Endothelial cell of umbilical vein (primary cell): Measurements from ENCODE around the gene SAP30. TPM values are rescaled to one million over a fixed set of nuclear protein-coding genes. Genes with fewer than 3 reads are reported as not detected.

ENCODE experiments used
- BruUV-seq: library from RNA; stranded (reverse); fragments of 400-500 nt; replicated peaks from 2 replicates; lab custom pipeline; 2021; lab: Mats Ljungman, UMichigan
- CTCF ChIA-PET: fragments of 300-600, 350-600 bp; sonication (Branson Sonifier 250); formaldehyde crosslinking; loops from one replicate; lab custom pipeline; 2021; ENCODE audit warnings: antibody characterized with exemption, inconsistent platforms; lab: Charles Lee
- POLR2A ChIA-PET: fragments of 300-600, 350-600 bp; sonication (Branson Sonifier 250); formaldehyde crosslinking; loops from one replicate; lab custom pipeline; 2021; ENCODE audit warnings: antibody characterized with exemption, inconsistent platforms; lab: Charles Lee
- DNase-seq: peaks from one replicate; pipeline ENCODE4 v3.0.0-alpha.2; 2011; ENCODE audit warnings: low read depth, low spot score
- FAIRE-seq: peaks from 2 replicates; lab custom pipeline; 2011; peaks lifted over from hg19 to GRCh38; lab: Jason Lieb, UNC
- H2AFZ ChIP-seq: 2 replicates; pipeline ENCODE4 v1.6.0; 2012; ENCODE audit warnings: low read depth, low read length, control low read depth, inconsistent platforms
- H3K27ac ChIP-seq: 2 replicates; pipeline ENCODE4 v1.5.1; 2011; ENCODE audit warnings: low read depth, mild to moderate bottlenecking, control low read depth, low read length, moderate library complexity; ENCODE audit not compliant: insufficient read depth
- H3K27me3 ChIP-seq, 2 experiments: 2 replicates each; pipeline versions ENCODE4 v1.6.0 to v1.6.1; 2011; ENCODE audit warnings: low read length in 2 of 2, mixed read lengths in 1 of 2; ENCODE audit not compliant: control insufficient read depth in 2 of 2, insufficient read depth in 2 of 2
- H3K36me3 ChIP-seq, 2 experiments: 2 replicates in 1 of 2; 3 replicates in 1 of 2; pipeline ENCODE4 v1.5.1; 2011; ENCODE audit warnings: low read length in 2 of 2, mild to moderate bottlenecking in 1 of 2, moderate library complexity in 1 of 2; ENCODE audit not compliant: control insufficient read depth in 2 of 2, insufficient read depth in 2 of 2; ENCODE audit errors: extremely low read depth in 1 of 2
- H3K4me1 ChIP-seq: 3 replicates; pipeline ENCODE4 v1.5.1; 2011; ENCODE audit warnings: mild to moderate bottlenecking, low read length; ENCODE audit not compliant: control insufficient read depth, insufficient read depth; ENCODE audit errors: extremely low read depth
- H3K4me2 ChIP-seq: 2 replicates; pipeline ENCODE4 v1.6.1; 2011; ENCODE audit warnings: low read length, control low read depth, mixed read lengths; ENCODE audit not compliant: insufficient read depth
- H3K4me3 ChIP-seq, 3 experiments: fragments of 200-600 bp in 1 of 3; sonication (generic), shearing (Covaris generic) in 1 of 3; replicated peaks in 1 of 3; 2 replicates each; pipeline ENCODE4 v1.5.1; 2011 to 2016; ENCODE audit warnings: control low read depth in 3 of 3, low read length in 3 of 3, mild to moderate bottlenecking in 2 of 3, inconsistent platforms in 1 of 3, low read depth in 1 of 3, moderate library complexity in 1 of 3; ENCODE audit not compliant: insufficient read depth in 1 of 3
- H3K79me2 ChIP-seq: 2 replicates; pipeline ENCODE4 v1.6.0; 2012; ENCODE audit warnings: low read length, inconsistent platforms; ENCODE audit not compliant: control insufficient read depth, insufficient read depth
- H3K9ac ChIP-seq: replicated peaks from 2 replicates; pipeline ENCODE3; 2011; ENCODE audit warnings: low read length, control low read depth; ENCODE audit not compliant: insufficient read depth; ENCODE audit errors: extremely low read depth
- H3K9me1 ChIP-seq: replicated peaks from 3 replicates; pipeline ENCODE4 v1.6.0; 2011; ENCODE audit warnings: mild to moderate bottlenecking, low read length; ENCODE audit not compliant: control insufficient read depth, insufficient read depth; ENCODE audit errors: extremely low read depth
- H3K9me3 ChIP-seq: replicated peaks from 2 replicates; pipeline ENCODE4 v1.5.1; 2012; ENCODE audit warnings: low read length, inconsistent platforms; ENCODE audit not compliant: control insufficient read depth, insufficient read depth
- H4K20me1 ChIP-seq: replicated peaks from 2 replicates; pipeline ENCODE3; 2011; ENCODE audit warnings: mild to moderate bottlenecking, low read length; ENCODE audit not compliant: control insufficient read depth, insufficient read depth; ENCODE audit errors: extremely low read depth
- EZH2 ChIP-seq: IDR thresholded peaks from 2 replicates; pipeline ENCODE4 v1.6.1; 2012; ENCODE audit warnings: borderline replicate concordance, low read depth, mild to moderate bottlenecking, moderate library complexity, low read length, inconsistent platforms; ENCODE audit not compliant: severe bottlenecking
- FOS ChIP-seq: IDR thresholded peaks from 2 replicates; pipeline ENCODE4 v1.6.1; 2011; ENCODE audit warnings: mild to moderate bottlenecking, low read length, moderate library complexity, borderline replicate concordance; ENCODE audit not compliant: insufficient read depth
- GATA2 ChIP-seq: IDR thresholded peaks from 2 replicates; pipeline ENCODE4 v1.7.0; 2011; ENCODE audit warnings: low read depth, mild to moderate bottlenecking, moderate library complexity, mixed read lengths, low read length; ENCODE audit not compliant: insufficient read length, insufficient read depth
- JUN ChIP-seq: IDR thresholded peaks from 2 replicates; pipeline ENCODE4 v1.6.1; 2011; ENCODE audit warnings: borderline replicate concordance, low read depth; ENCODE audit not compliant: insufficient read length, insufficient read depth
- MYC ChIP-seq: IDR thresholded peaks from one replicate; pipeline ENCODE4 v1.6.1; 2011; ENCODE audit warnings: mild to moderate bottlenecking, low read depth, low read length
- POLR2A ChIP-seq: IDR thresholded peaks from 2 replicates; pipeline ENCODE4 v1.6.1; 2012; ENCODE audit warnings: low read depth, mild to moderate bottlenecking, control low read depth, low read length
- POLR2AphosphoS5 ChIP-seq: IDR thresholded peaks from 2 replicates; pipeline ENCODE4 v1.6.1; 2012; ENCODE audit warnings: low read depth, mild to moderate bottlenecking, control low read depth, low read length, moderate library complexity; ENCODE audit not compliant: insufficient read depth
- dilution Hi-C: fragments of 300-500 bp; cut with MboI; formaldehyde crosslinking; loops from one replicate; pipeline ENCODE4 v1.15.0; 2019; ENCODE audit warnings: low sequenced_read_pairs; ENCODE audit not compliant: extremely low pct_ligation_motif_present
- intact Hi-C: fragments of 100-400 bp; cut with micrococcal nuclease; formaldehyde crosslinking; loops from one replicate; pipeline ENCODE4 v1.10.0; 2022
- polyA plus RNA-seq, 4 experiments: library from polyadenylated mRNA; depleted of rRNA in 3 of 4; stranded (reverse) in 3 of 4; unstranded in 1 of 4; fragments of >200 nt; gene quantifications; 2 replicates each; pipeline versions ENCODE4 v1.2.1 to v1.2.3, GENCODE V29; 2011 to 2012; ENCODE audit warnings: missing spikeins in 1 of 4
- total RNA-seq: library from RNA; stranded (reverse); gene quantifications from 2 replicates; pipeline ENCODE4 v1.2.3, GENCODE V29; 2021
- TF ChIP-seq, protein P1 (sequence below), 2 donors: IDR thresholded peaks; 1 replicate in 1 of 2; 2 replicates in 1 of 2; pipeline ENCODE4 v1.5.1; 2011; ENCODE audit warnings: low read length in 2 of 2, mild to moderate bottlenecking in 2 of 2, moderate library complexity in 2 of 2, control low read depth in 1 of 2, inconsistent platforms in 1 of 2, low read depth in 1 of 2; ENCODE audit not compliant: insufficient read depth in 1 of 2; ENCODE audit errors: extremely low read depth in 1 of 2
- TF ChIP-seq, protein P2 (sequence below): IDR thresholded peaks from 2 replicates; pipeline ENCODE4 v1.6.1; 2011; ENCODE audit not compliant: insufficient read depth, insufficient read length

Gene SAP30
- total and polyA plus RNA-seq, 2 donors (not counting 3 experiments of a cell fraction or from before 2014, with no cell fraction given), result 9.9 to 23.8 TPM

DNA sequence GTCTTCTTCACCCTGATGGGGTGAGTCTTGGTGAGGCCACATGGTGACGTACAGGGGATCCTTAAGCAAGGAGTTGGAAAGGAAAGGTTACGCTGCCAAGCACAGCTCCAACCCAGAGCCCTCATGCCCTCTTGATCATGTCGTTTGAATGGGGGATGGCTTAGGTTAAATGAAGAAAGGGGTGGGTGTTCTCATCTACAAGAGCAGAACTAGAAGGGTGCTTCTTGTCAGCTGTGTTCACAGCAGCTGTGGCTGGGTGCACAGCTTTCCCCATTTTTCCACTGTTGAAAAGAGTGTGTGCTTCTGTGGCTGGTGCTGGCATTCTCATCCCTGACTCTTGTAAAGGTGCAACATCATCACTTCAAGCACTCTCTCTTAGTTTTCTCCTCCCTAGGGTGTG lies 43.7 kb downstream of the SAP30 start:
- no peaks in the 10 kb centered on the region for H4K20me1 ChIP-seq
- BruUV-seq, result no TSS peak
- H3K4me1 ChIP-seq, result peaks cover 30% of the 10 kb centered on the region
- H3K9me3 ChIP-seq, result no peaks in the 10 kb centered on the region
- CTCF ChIA-PET, result interaction anchor here (1.5 to 4.6 kb wide), 2 partner anchors 47 to 97 kb away, joined by 4 to 58 read pairs; no protein-coding TSS in a partner anchor
- no peak overlapping the region for H3K9ac ChIP-seq
- H3K4me3 ChIP-seq, result no peak overlapping the region
- dilution Hi-C loops, result no loop called here
- no peak overlapping the region for H3K27ac ChIP-seq
- no peaks in the 10 kb centered on the region for H3K27me3 ChIP-seq
- H2AFZ ChIP-seq, result no peak overlapping the region
- no peak for FAIRE-seq
- no peak for DNase-seq
- TF ChIP-seq POLR2AphosphoS5, result no peak
- TF ChIP-seq, protein P1, sequence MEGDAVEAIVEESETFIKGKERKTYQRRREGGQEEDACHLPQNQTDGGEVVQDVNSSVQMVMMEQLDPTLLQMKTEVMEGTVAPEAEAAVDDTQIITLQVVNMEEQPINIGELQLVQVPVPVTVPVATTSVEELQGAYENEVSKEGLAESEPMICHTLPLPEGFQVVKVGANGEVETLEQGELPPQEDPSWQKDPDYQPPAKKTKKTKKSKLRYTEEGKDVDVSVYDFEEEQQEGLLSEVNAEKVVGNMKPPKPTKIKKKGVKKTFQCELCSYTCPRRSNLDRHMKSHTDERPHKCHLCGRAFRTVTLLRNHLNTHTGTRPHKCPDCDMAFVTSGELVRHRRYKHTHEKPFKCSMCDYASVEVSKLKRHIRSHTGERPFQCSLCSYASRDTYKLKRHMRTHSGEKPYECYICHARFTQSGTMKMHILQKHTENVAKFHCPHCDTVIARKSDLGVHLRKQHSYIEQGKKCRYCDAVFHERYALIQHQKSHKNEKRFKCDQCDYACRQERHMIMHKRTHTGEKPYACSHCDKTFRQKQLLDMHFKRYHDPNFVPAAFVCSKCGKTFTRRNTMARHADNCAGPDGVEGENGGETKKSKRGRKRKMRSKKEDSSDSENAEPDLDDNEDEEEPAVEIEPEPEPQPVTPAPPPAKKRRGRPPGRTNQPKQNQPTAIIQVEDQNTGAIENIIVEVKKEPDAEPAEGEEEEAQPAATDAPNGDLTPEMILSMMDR (IDR thresholded peaks at IDR 0.05; ENCODE audit: extremely low read depth in 1 of 2, insufficient read depth in 1 of 2, low read depth in 1 of 2, low read length in 2 of 2), result no peak
- TF ChIP-seq, protein P2, sequence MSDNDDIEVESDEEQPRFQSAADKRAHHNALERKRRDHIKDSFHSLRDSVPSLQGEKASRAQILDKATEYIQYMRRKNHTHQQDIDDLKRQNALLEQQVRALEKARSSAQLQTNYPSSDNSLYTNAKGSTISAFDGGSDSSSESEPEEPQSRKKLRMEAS, result no peak
- no peak for TF ChIP-seq MYC
- TF ChIP-seq GATA2, result no peak
- no peak for TF ChIP-seq JUN
- TF ChIP-seq FOS, result no peak
- no peak for TF ChIP-seq EZH2
- TF ChIP-seq POLR2A, result no peak
- H3K4me2 ChIP-seq, result no peak overlapping the region
- H3K36me3 ChIP-seq, result no peaks in the 10 kb centered on the region
- intact Hi-C loops, result loop anchor here (10.0 kb wide), 1 partner anchor 340 kb away; no protein-coding TSS in a partner anchor
- no peaks in the 10 kb centered on the region for H3K79me2 ChIP-seq
- POLR2A ChIA-PET, result no interaction called here
- H3K9me1 ChIP-seq, result no peaks in the 10 kb centered on the region
